ENCODE results near the gene ANXA4. TPM values are rescaled to one million over a fixed set of nuclear protein-coding genes. Genes with fewer than 3 reads are reported as not detected.

Gene ANXA4
- total and polyA plus RNA-seq, 4 donors: 17.6 to 135 (median 59.4) TPM

DNA sequence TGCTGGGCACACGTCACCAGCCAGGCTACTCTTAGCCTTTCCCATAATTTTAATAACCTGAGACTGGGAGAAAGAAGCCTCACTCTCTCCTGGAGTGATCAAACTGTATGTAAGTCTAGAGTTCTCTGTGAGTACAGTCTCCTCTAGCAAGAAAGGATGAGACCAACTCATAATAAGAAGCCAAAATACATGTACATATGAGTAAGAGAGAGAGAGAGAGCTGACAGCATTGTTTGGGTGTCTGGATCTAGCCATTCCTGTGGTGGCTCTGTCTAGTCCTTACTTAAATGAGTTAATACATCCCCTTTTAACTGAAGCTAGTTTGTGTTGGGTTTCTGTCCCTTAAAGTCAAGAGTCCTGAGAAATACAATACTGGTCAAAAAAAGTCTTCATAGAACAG is 26.0 kb upstream of the ANXA4 start:
- no peak for TF ChIP-seq YY1 (IDR thresholded peaks at IDR 0.05)
- TF ChIP-seq HNF4A (conservative IDR thresholded peaks at IDR 0.05): no peak
- TF ChIP-seq, protein P1, sequence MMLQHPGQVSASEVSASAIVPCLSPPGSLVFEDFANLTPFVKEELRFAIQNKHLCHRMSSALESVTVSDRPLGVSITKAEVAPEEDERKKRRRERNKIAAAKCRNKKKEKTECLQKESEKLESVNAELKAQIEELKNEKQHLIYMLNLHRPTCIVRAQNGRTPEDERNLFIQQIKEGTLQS (IDR thresholded peaks at IDR 0.05): no peak
- TF ChIP-seq NR2F2 (IDR thresholded peaks at IDR 0.05): no peak
- TF ChIP-seq, protein P2, sequence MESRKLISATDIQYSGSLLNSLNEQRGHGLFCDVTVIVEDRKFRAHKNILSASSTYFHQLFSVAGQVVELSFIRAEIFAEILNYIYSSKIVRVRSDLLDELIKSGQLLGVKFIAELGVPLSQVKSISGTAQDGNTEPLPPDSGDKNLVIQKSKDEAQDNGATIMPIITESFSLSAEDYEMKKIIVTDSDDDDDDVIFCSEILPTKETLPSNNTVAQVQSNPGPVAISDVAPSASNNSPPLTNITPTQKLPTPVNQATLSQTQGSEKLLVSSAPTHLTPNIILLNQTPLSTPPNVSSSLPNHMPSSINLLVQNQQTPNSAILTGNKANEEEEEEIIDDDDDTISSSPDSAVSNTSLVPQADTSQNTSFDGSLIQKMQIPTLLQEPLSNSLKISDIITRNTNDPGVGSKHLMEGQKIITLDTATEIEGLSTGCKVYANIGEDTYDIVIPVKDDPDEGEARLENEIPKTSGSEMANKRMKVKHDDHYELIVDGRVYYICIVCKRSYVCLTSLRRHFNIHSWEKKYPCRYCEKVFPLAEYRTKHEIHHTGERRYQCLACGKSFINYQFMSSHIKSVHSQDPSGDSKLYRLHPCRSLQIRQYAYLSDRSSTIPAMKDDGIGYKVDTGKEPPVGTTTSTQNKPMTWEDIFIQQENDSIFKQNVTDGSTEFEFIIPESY (IDR thresholded peaks at IDR 0.05): no peak
- no peak for TF ChIP-seq GABPA (IDR thresholded peaks at IDR 0.05 in 1 of 2, conservative IDR thresholded peaks at IDR 0.05 in 1 of 2)
- TF ChIP-seq, protein P3, sequence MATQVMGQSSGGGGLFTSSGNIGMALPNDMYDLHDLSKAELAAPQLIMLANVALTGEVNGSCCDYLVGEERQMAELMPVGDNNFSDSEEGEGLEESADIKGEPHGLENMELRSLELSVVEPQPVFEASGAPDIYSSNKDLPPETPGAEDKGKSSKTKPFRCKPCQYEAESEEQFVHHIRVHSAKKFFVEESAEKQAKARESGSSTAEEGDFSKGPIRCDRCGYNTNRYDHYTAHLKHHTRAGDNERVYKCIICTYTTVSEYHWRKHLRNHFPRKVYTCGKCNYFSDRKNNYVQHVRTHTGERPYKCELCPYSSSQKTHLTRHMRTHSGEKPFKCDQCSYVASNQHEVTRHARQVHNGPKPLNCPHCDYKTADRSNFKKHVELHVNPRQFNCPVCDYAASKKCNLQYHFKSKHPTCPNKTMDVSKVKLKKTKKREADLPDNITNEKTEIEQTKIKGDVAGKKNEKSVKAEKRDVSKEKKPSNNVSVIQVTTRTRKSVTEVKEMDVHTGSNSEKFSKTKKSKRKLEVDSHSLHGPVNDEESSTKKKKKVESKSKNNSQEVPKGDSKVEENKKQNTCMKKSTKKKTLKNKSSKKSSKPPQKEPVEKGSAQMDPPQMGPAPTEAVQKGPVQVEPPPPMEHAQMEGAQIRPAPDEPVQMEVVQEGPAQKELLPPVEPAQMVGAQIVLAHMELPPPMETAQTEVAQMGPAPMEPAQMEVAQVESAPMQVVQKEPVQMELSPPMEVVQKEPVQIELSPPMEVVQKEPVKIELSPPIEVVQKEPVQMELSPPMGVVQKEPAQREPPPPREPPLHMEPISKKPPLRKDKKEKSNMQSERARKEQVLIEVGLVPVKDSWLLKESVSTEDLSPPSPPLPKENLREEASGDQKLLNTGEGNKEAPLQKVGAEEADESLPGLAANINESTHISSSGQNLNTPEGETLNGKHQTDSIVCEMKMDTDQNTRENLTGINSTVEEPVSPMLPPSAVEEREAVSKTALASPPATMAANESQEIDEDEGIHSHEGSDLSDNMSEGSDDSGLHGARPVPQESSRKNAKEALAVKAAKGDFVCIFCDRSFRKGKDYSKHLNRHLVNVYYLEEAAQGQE (IDR thresholded peaks at IDR 0.05): no peak
- TF ChIP-seq, protein P4, sequence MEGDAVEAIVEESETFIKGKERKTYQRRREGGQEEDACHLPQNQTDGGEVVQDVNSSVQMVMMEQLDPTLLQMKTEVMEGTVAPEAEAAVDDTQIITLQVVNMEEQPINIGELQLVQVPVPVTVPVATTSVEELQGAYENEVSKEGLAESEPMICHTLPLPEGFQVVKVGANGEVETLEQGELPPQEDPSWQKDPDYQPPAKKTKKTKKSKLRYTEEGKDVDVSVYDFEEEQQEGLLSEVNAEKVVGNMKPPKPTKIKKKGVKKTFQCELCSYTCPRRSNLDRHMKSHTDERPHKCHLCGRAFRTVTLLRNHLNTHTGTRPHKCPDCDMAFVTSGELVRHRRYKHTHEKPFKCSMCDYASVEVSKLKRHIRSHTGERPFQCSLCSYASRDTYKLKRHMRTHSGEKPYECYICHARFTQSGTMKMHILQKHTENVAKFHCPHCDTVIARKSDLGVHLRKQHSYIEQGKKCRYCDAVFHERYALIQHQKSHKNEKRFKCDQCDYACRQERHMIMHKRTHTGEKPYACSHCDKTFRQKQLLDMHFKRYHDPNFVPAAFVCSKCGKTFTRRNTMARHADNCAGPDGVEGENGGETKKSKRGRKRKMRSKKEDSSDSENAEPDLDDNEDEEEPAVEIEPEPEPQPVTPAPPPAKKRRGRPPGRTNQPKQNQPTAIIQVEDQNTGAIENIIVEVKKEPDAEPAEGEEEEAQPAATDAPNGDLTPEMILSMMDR (IDR thresholded peaks at IDR 0.05; ENCODE audit: low read depth, low read length, missing input control): no peak
- no peak for TF ChIP-seq HNF4G (IDR thresholded peaks at IDR 0.05)
- no peak for TF ChIP-seq RXRA (IDR thresholded peaks at IDR 0.05)
- no peak for TF ChIP-seq EGR1 (IDR thresholded peaks at IDR 0.05; ENCODE audit: low read depth in 2 of 2)
- no peak for TF ChIP-seq FOXA2 (IDR thresholded peaks at IDR 0.05)
- TF ChIP-seq, protein P5, sequence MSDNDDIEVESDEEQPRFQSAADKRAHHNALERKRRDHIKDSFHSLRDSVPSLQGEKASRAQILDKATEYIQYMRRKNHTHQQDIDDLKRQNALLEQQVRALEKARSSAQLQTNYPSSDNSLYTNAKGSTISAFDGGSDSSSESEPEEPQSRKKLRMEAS (IDR thresholded peaks at IDR 0.05): no peak
- TF ChIP-seq JUND (IDR thresholded peaks at IDR 0.05): no peak
- H3K27ac ChIP-seq (ENCODE audit: low read depth in 1 of 2, low read length in 2 of 2): no peak overlapping the region
- 96% methylated on average over 1 of the region's 1 CpG for WGBS
- no peaks in the 10 kb centered on the region for H3K36me3 ChIP-seq (ENCODE audit: control insufficient read depth in 4 of 4, insufficient read depth in 3 of 4, low read depth in 1 of 4, low read length in 3 of 4)
- H3K27me3 ChIP-seq (ENCODE audit: control insufficient read depth in 4 of 4, insufficient read depth in 4 of 4, low read length in 3 of 4): no peaks in the 10 kb centered on the region
- no peaks in the 10 kb centered on the region for H3K9me3 ChIP-seq (ENCODE audit: control insufficient read depth in 4 of 4, low read length in 3 of 4)
- H3K9ac ChIP-seq (ENCODE audit: low read depth in 1 of 2, low read length in 2 of 2): no peak overlapping the region
- no peak for DNase-seq (ENCODE audit: low spot score)
- no peak overlapping the region for H3K4me3 ChIP-seq (ENCODE audit: low read depth in 1 of 3, low read length in 3 of 3)
- peaks cover 0 to 4% (median 1%) of the 10 kb centered on the region in 4 donors for H3K4me1 ChIP-seq (ENCODE audit: control insufficient read depth in 4 of 4, insufficient read depth in 4 of 4, low read length in 3 of 4)

GRCh38 chr2:69716555-69717120 is 25.3 kb upstream of the ANXA4 start:
- no peak overlapping the region for H3K4me3 ChIP-seq (ENCODE audit: low read depth in 1 of 3, low read length in 3 of 3)
- peaks cover 0 to 7% (median 2%) of the 10 kb centered on the region in 4 donors for H3K4me1 ChIP-seq (ENCODE audit: control insufficient read depth in 4 of 4, insufficient read depth in 4 of 4, low read length in 3 of 4)
- H3K27ac ChIP-seq (ENCODE audit: low read depth in 1 of 2, low read length in 2 of 2): no peak overlapping the region
- no peak overlapping the region for H3K9ac ChIP-seq (ENCODE audit: low read depth in 1 of 2, low read length in 2 of 2)
- H3K27me3 ChIP-seq (ENCODE audit: control insufficient read depth in 4 of 4, insufficient read depth in 4 of 4, low read length in 3 of 4): no peaks in the 10 kb centered on the region
- no peak for DNase-seq (ENCODE audit: low spot score)
- H3K36me3 ChIP-seq (ENCODE audit: control insufficient read depth in 4 of 4, insufficient read depth in 3 of 4, low read depth in 1 of 4, low read length in 3 of 4): no peaks in the 10 kb centered on the region
- TF ChIP-seq JUND (IDR thresholded peaks at IDR 0.05) (no peak), GABPA (IDR thresholded peaks at IDR 0.05 in 1 of 2, conservative IDR thresholded peaks at IDR 0.05 in 1 of 2) (no peak), HNF4A (conservative IDR thresholded peaks at IDR 0.05) (no peak), YY1 (IDR thresholded peaks at IDR 0.05) (no peak), RAD21 (IDR thresholded peaks at IDR 0.05) (no peak), HNF4G (IDR thresholded peaks at IDR 0.05) (no peak), SP1 (IDR thresholded peaks at IDR 0.05) (no peak), EGR1 (IDR thresholded peaks at IDR 0.05; ENCODE audit: low read depth in 2 of 2) (no peak), RXRA (IDR thresholded peaks at IDR 0.05) (no peak), FOXA1 (IDR thresholded peaks at IDR 0.05) (no peak), NR2F2 (IDR thresholded peaks at IDR 0.05) (no peak)
- TF ChIP-seq, protein P2 (IDR thresholded peaks at IDR 0.05): no peak
- TF ChIP-seq, protein P5 (IDR thresholded peaks at IDR 0.05): no peak
- H3K9me3 ChIP-seq (ENCODE audit: control insufficient read depth in 4 of 4, low read length in 3 of 4): no peaks in the 10 kb centered on the region
- 85% methylated on average over 13 of the region's 13 CpGs for WGBS

Data from liver (tissue), 9 donors.